ENCODE measurements around the gene UTY. TPM values are rescaled to one million over a fixed set of nuclear protein-coding genes. Genes with fewer than 3 reads are reported as not detected.

UTY gene
- total RNA-seq, 1 donor: 36.9 TPM

DNA sequence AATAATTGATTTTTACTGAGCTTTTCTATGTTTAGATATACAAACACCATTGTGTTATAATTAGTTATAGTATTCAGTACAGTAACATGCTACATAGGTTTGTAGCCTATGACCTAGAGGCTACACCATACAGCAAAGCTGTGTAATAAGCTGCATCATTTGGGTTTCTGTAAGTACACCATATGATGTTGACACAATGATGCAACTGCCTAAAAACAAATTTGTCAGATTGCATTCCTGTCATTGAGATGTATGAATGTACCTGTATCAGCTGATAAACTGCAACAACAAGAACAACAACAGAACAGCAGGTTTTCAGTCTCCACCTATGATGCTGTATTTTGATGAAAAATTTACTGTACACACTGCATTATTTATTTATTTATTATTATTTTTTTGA, 64.3 kb downstream of the UTY start:
- no peaks in the 10 kb centered on the region for H3K79me2 ChIP-seq (ENCODE audit: insufficient read depth, low read length)
- no peak overlapping the region for H3K27ac ChIP-seq (ENCODE audit: low read depth, low read length)
- no peak overlapping the region for H3K4me3 ChIP-seq (ENCODE audit: insufficient read depth, low read length)
- H3K4me1 ChIP-seq (ENCODE audit: insufficient read depth, low read length): no peaks in the 10 kb centered on the region
- no peaks in the 10 kb centered on the region for H3K36me3 ChIP-seq (ENCODE audit: insufficient read depth, low read length)
- H3K4me2 ChIP-seq (ENCODE audit: insufficient read depth, low read length): no peak overlapping the region
- no peak for DNase-seq (ENCODE audit: insufficient read length, low spot score, missing footprints)
- H3K27me3 ChIP-seq (ENCODE audit: insufficient read depth, low read length): no peaks in the 10 kb centered on the region
- no peaks in the 10 kb centered on the region for H3K9me3 ChIP-seq (ENCODE audit: low read depth, low read length)
- no peak overlapping the region for H2AFZ ChIP-seq (ENCODE audit: low read length)
- TF ChIP-seq, protein P1, sequence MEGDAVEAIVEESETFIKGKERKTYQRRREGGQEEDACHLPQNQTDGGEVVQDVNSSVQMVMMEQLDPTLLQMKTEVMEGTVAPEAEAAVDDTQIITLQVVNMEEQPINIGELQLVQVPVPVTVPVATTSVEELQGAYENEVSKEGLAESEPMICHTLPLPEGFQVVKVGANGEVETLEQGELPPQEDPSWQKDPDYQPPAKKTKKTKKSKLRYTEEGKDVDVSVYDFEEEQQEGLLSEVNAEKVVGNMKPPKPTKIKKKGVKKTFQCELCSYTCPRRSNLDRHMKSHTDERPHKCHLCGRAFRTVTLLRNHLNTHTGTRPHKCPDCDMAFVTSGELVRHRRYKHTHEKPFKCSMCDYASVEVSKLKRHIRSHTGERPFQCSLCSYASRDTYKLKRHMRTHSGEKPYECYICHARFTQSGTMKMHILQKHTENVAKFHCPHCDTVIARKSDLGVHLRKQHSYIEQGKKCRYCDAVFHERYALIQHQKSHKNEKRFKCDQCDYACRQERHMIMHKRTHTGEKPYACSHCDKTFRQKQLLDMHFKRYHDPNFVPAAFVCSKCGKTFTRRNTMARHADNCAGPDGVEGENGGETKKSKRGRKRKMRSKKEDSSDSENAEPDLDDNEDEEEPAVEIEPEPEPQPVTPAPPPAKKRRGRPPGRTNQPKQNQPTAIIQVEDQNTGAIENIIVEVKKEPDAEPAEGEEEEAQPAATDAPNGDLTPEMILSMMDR (IDR thresholded peaks at IDR 0.05; ENCODE audit: extremely low read depth, low read depth, low read length): no peak
- no peaks in the 10 kb centered on the region for H4K20me1 ChIP-seq (ENCODE audit: insufficient read depth, low read length)

GRCh38 chrY:13398876-13399275, 81.0 kb downstream of the UTY start:
- Histone ChIP-seq H3K36me3 (ENCODE audit: insufficient read depth, low read length) (no peaks in the 10 kb centered on the region), H4K20me1 (ENCODE audit: insufficient read depth, low read length) (no peaks in the 10 kb centered on the region), H3K79me2 (ENCODE audit: insufficient read depth, low read length) (no peaks in the 10 kb centered on the region), H3K4me3 (ENCODE audit: insufficient read depth, low read length) (no peak overlapping the region), H3K27me3 (ENCODE audit: insufficient read depth, low read length) (no peaks in the 10 kb centered on the region), H3K9me3 (ENCODE audit: low read depth, low read length) (no peaks in the 10 kb centered on the region), H3K4me2 (ENCODE audit: insufficient read depth, low read length) (no peak overlapping the region), H3K4me1 (ENCODE audit: insufficient read depth, low read length) (no peaks in the 10 kb centered on the region), H2AFZ (ENCODE audit: low read length) (no peak overlapping the region), H3K27ac (ENCODE audit: low read depth, low read length) (no peak overlapping the region)
- TF ChIP-seq, protein P1 (IDR thresholded peaks at IDR 0.05; ENCODE audit: extremely low read depth, low read depth, low read length): no peak
- DNase-seq (ENCODE audit: insufficient read length, low spot score, missing footprints): no peak

DNA sequence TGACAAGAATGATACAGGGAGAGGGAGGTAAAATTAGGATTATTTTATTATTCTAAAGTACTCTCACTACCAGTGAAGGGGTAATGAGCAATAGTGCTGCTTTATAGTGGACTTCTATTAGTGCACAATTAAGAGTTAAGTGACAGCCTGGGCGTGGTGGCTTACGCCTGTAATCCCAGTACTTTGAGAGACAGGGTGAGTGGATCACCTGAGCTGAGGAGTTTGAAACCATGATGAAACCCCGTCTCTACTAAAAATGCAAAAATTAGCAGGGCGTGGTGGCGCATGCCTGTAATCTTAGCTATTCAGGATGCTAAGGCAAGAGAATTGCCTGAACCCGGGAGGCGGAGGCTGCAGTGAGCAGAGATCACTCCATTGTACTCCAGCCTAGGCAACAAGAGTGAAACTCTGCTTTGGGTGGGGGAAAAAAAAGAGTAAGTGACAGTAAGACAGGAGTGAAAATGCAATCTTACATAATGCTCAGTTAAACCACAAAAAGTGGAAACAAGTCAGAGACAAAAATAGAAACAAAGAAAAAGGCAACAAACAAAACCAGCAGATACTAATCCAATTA, 98.6 kb downstream of the UTY start:
- Histone ChIP-seq H3K9me3 (ENCODE audit: low read depth, low read length) (no peaks in the 10 kb centered on the region), H2AFZ (ENCODE audit: low read length) (no peak overlapping the region), H3K36me3 (ENCODE audit: insufficient read depth, low read length) (no peaks in the 10 kb centered on the region), H3K4me3 (ENCODE audit: insufficient read depth, low read length) (no peak overlapping the region), H3K79me2 (ENCODE audit: insufficient read depth, low read length) (no peaks in the 10 kb centered on the region), H3K27me3 (ENCODE audit: insufficient read depth, low read length) (no peaks in the 10 kb centered on the region), H3K27ac (ENCODE audit: low read depth, low read length) (no peak overlapping the region), H3K4me1 (ENCODE audit: insufficient read depth, low read length) (no peaks in the 10 kb centered on the region), H4K20me1 (ENCODE audit: insufficient read depth, low read length) (no peaks in the 10 kb centered on the region), H3K4me2 (ENCODE audit: insufficient read depth, low read length) (no peak overlapping the region)
- TF ChIP-seq, protein P1 (IDR thresholded peaks at IDR 0.05; ENCODE audit: extremely low read depth, low read depth, low read length): no peak
- no peak for DNase-seq (ENCODE audit: insufficient read length, low spot score, missing footprints)

DNA sequence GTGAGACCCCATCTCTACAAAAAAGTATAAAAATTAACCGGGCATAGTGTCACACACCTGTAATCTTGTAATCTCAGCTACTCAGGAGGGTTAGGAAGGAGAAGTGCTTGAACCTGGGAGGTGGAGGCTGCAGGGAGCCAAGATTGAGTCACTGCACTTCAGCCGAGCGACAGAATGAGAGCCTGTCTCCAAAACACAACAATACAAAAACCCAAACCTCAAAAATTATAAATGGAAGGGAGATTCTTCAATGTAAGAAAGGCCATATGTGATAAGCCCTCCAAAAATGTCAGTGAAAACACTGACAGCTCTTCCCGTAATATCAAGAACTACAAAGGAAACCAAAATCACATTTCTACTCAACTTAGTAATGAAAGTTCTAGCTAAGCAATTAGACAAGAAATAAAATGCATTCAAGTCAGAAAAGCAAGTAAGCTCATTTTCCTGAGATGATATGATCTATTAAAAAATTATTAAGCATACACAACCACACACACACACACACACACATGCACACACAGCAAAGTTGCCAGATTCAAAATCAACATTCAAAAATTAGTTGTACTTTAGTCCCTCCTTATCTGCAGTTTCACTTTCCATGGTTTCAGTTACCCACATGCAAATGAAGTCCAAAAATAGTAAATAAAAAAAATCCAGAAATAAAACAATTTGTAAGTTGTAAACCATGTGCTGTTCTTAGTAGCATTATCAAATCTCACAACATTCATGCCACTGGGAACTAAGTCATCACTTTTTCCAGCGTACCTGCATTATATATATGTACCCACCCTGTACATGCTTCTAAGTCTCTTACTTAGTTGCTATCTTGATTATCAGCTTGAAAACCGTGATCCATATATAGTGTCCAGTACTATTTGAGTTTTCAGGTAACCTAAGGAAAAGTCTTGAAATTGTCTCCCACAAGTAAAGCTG, 108.7 kb downstream of the UTY start:
- Histone ChIP-seq H3K27ac (ENCODE audit: low read depth, low read length) (no peak overlapping the region), H3K4me3 (ENCODE audit: insufficient read depth, low read length) (no peak overlapping the region), H3K79me2 (ENCODE audit: insufficient read depth, low read length) (no peaks in the 10 kb centered on the region), H3K9me3 (ENCODE audit: low read depth, low read length) (no peaks in the 10 kb centered on the region), H4K20me1 (ENCODE audit: insufficient read depth, low read length) (no peaks in the 10 kb centered on the region), H3K36me3 (ENCODE audit: insufficient read depth, low read length) (no peaks in the 10 kb centered on the region), H2AFZ (ENCODE audit: low read length) (no peak overlapping the region), H3K4me1 (ENCODE audit: insufficient read depth, low read length) (no peaks in the 10 kb centered on the region), H3K4me2 (ENCODE audit: insufficient read depth, low read length) (no peak overlapping the region), H3K27me3 (ENCODE audit: insufficient read depth, low read length) (no peaks in the 10 kb centered on the region)
- TF ChIP-seq, protein P1 (IDR thresholded peaks at IDR 0.05; ENCODE audit: extremely low read depth, low read depth, low read length): no peak
- DNase-seq (ENCODE audit: insufficient read length, low spot score, missing footprints): no peak

Data from osteoblast (primary cell).